Heart left ventricle (tissue), 13 donors: ENCODE results near the gene CTNNA3.

Experiments used
- CTCF ChIP-seq, 12 donors: fragments of 200-600 bp; sonication (generic) in 4 of 12; IDR thresholded peaks; one replicate each; pipeline versions ENCODE4 v1.5.0 to v1.8.0; 2018 to 2022; ENCODE audit warnings: antibody characterized with exemption in 12 of 12, mild to moderate bottlenecking in 5 of 12
- POLR2A ChIP-seq, 2 donors: fragments of 450-650 bp; IDR thresholded peaks; one replicate each; pipeline ENCODE4 v1.6.1; 2017; ENCODE audit warnings: antibody characterized with exemption in 2 of 2, mild to moderate bottlenecking in 2 of 2, moderate library complexity in 2 of 2
- donor health status: ischemic (EF 13 %, LVEDD 7.1; RV severe dilation, severe dysfunction).
- donor health status: DM: no; HTN: yes; CAD: no.
- donor health status: DM: no; HTN: no; CAD: no.
- donor health status: ischemic (EF 25% LVEDD 6.9; RV normal size, moderate dysfunction).
- donor health status: ischemic (EF 25% LVEDD 5.7; RV mildly dilated, moderate dysfunction).
- donor health status: ischemic (EF 35%, LVEDD 5.7; RV mildly dilated, moderate dysfunction).
- donor health status: nonischemic (EF 11% LVEDD 7.7; RV severe dilation, severe dysfunction).
- donor health status: DM: yes; HTN: yes; CAD: no.
- donor health status: PGD.
- donor health status: ischemic (EF 29% LVEDD 5.4; RV normal size, mild dysfunction).
- donor health status: nonischemic (EF 23%, LVEDD 6.1; RV moderate dilation, normal function).

GRCh38 chr10:65940105-65940504 is 1755.9 kb downstream of the CTNNA3 start:
- TF ChIP-seq POLR2A (IDR thresholded peaks at IDR 0.05) (no peak), CTCF (IDR thresholded peaks at IDR 0.05) (no peak)
